SK-N-SH treated with all-trans-retinoic acid at 6 μM for 48 hours (cell line): ENCODE results near the gene LELP1.

Experiments used
- ATAC-seq: fragments of 200-7000 bp; cut with Tn5 transposase; 3 replicates; pipeline ENCODE4 v1.9.1; 2020; ENCODE audit warnings: mild to moderate bottlenecking, moderate library complexity
- ARNTL ChIP-seq: fragments of 450-650 bp; formaldehyde crosslinking; IDR thresholded peaks from 2 replicates; pipeline ENCODE4 v1.5.0; 2020; ENCODE audit warnings: low read depth, mild to moderate bottlenecking, moderate library complexity, borderline replicate concordance
- BACH2 ChIP-seq: fragments of 250-450 bp; sonication (Bioruptor Pico); IDR thresholded peaks from 2 replicates; pipeline ENCODE4 v1.9.0; 2021; ENCODE audit warnings: mild to moderate bottlenecking, borderline replicate concordance
- CSDC2 ChIP-seq: fragments of 250-450 bp; sonication (Bioruptor Pico); IDR thresholded peaks from 2 replicates; pipeline ENCODE4 v1.5.0; 2020; ENCODE audit warnings: mild to moderate bottlenecking, moderate library complexity
- CSRNP3 ChIP-seq: fragments of 250-450 bp; sonication (Bioruptor Pico); IDR thresholded peaks from 2 replicates; pipeline ENCODE4 v1.5.1; 2021; ENCODE audit warnings: mild to moderate bottlenecking, moderate library complexity
- ESRRG ChIP-seq: fragments of 250-450 bp; sonication (Bioruptor Pico); IDR thresholded peaks from 2 replicates; pipeline ENCODE4 v1.6.1; 2021; ENCODE audit warnings: mild to moderate bottlenecking
- GLIS3 ChIP-seq: fragments of 250-450 bp; sonication (Bioruptor Pico); IDR thresholded peaks from 2 replicates; pipeline ENCODE4 v1.5.0; 2020; ENCODE audit warnings: mild to moderate bottlenecking, moderate library complexity
- PPARA ChIP-seq: fragments of 250-450 bp; sonication (Bioruptor Pico); IDR thresholded peaks from 2 replicates; pipeline ENCODE4 v1.5.0; 2020; ENCODE audit warnings: mild to moderate bottlenecking, borderline replicate concordance
- RARB ChIP-seq: fragments of 250-450 bp; sonication (Bioruptor Pico); IDR thresholded peaks from 2 replicates; pipeline ENCODE4 v1.8.0; 2021; ENCODE audit warnings: mild to moderate bottlenecking, moderate library complexity
- TCF4 ChIP-seq: fragments of 250-450 bp; sonication (Bioruptor Pico); IDR thresholded peaks from 2 replicates; pipeline ENCODE4 v1.8.0; 2021; ENCODE audit warnings: mild to moderate bottlenecking, moderate library complexity, borderline replicate concordance
- TOX ChIP-seq: fragments of 250-450 bp; sonication (Bioruptor Pico); IDR thresholded peaks from 2 replicates; pipeline ENCODE4 v1.8.0; 2021; ENCODE audit warnings: mild to moderate bottlenecking, moderate library complexity, borderline replicate concordance
- ZFP3 ChIP-seq: fragments of 250-450 bp; sonication (Bioruptor Pico); IDR thresholded peaks from 2 replicates; pipeline ENCODE4 v1.5.0; 2020; ENCODE audit warnings: mild to moderate bottlenecking, moderate library complexity
- ZFP30 ChIP-seq: fragments of 450-650 bp; formaldehyde crosslinking; IDR thresholded peaks from 2 replicates; pipeline ENCODE4 v1.5.0; 2022; ENCODE audit warnings: mild to moderate bottlenecking, moderate library complexity
- ZNF70 ChIP-seq: fragments of 450-650 bp; formaldehyde crosslinking; IDR thresholded peaks from 2 replicates; pipeline ENCODE4 v1.5.0; 2020; ENCODE audit warnings: mild to moderate bottlenecking, moderate library complexity
- ZNF8 ChIP-seq: fragments of 450-650 bp; formaldehyde crosslinking; IDR thresholded peaks from 2 replicates; pipeline ENCODE4 v1.5.0; 2020; ENCODE audit warnings: mild to moderate bottlenecking, moderate library complexity

LELP1 gene

GRCh38 chr1:153253076-153253475 is 49.8 kb downstream of the LELP1 start:
- ATAC-seq, result no peak

GRCh38 chr1:153253693-153254092 is 50.5 kb downstream of the LELP1 start:
- ATAC-seq, result no peak

More at GRCh38 chr1:153253076-153253475, 49.8 kb downstream of the LELP1 start:
- TF ChIP-seq ARNTL (no peak), ZNF70 (CRISPR knock-in tag) (no peak), TOX (CRISPR knock-in tag) (no peak), CSRNP3 (CRISPR knock-in tag) (no peak), ZFP30 (CRISPR knock-in tag) (no peak)

More at GRCh38 chr1:153253693-153254092, 50.5 kb downstream of the LELP1 start:
- TF ChIP-seq TOX (CRISPR knock-in tag), result no peak
- TF ChIP-seq CSDC2 (CRISPR knock-in tag), result no peak
- no peak for TF ChIP-seq ARNTL
- TF ChIP-seq PPARA (CRISPR knock-in tag), result no peak
- no peak for TF ChIP-seq BACH2
- no peak for TF ChIP-seq ZNF70 (CRISPR knock-in tag)
- no peak for TF ChIP-seq ZNF8 (CRISPR knock-in tag)
- TF ChIP-seq ZFP3 (CRISPR knock-in tag), result no peak
- TF ChIP-seq RARB (CRISPR knock-in tag), result no peak
- TF ChIP-seq GLIS3 (CRISPR knock-in tag), result no peak
- no peak for TF ChIP-seq TCF4 (CRISPR knock-in tag)
- TF ChIP-seq ESRRG (CRISPR knock-in tag), result no peak
